Measurements from ENCODE around the gene RTP3. TPM values are rescaled to one million over a fixed set of nuclear protein-coding genes. Genes with fewer than 3 reads are reported as not detected.

RTP3 gene
- total and polyA plus RNA-seq, 2 experiments from 2014 or later = not detected

GRCh38 chr3:46466871-46467403 is 30.8 kb upstream of the RTP3 start:
- TF ChIP-seq EZH2 (IDR thresholded peaks at IDR 0.05; ENCODE audit: insufficient read depth, poor library complexity, severe bottlenecking) (no peak), EZH2phosphoT487 (IDR thresholded peaks at IDR 0.05; ENCODE audit: insufficient read depth, low read depth) (no peak)
- in situ Hi-C loops (cut with MboI) = no loop called here
- Histone ChIP-seq H3F3A (ENCODE audit: insufficient read depth) (no peaks in the 10 kb centered on the region), H2AFZ (no peak overlapping the region), H3K36me3 (ENCODE audit: low read depth) (no peaks in the 10 kb centered on the region), H3K9me2 (ENCODE audit: insufficient read depth) (no peaks in the 10 kb centered on the region), H3K4me3 (no peak overlapping the region), H3K79me2 (ENCODE audit: insufficient read depth) (no peaks in the 10 kb centered on the region), H3K4me2 (ENCODE audit: unreplicated experiment) (no peak overlapping the region), H3K4me1 (ENCODE audit: insufficient read depth) (no peaks in the 10 kb centered on the region), H3K9ac (no peak overlapping the region), H3K27me3 (replicated peaks; ENCODE audit: insufficient read depth) (peaks cover 50% of the 10 kb centered on the region), H3K9me3 (ENCODE audit: low read depth) (no peaks in the 10 kb centered on the region), H4K20me1 (ENCODE audit: insufficient read depth) (no peaks in the 10 kb centered on the region), H3K27ac (no peak overlapping the region)
- 14 to 21% methylated on average over 1 of the region's 1 CpG for WGBS, 2 experiments (ENCODE audit: low coverage in 1 of 2, low lambda C conversion rate in 2 of 2, missing lambda C conversion rate in 2 of 2)
- no peak for DNase-seq

GRCh38 chr3:46467562-46467961 is 30.2 kb upstream of the RTP3 start:
- TF ChIP-seq EZH2phosphoT487 (IDR thresholded peaks at IDR 0.05; ENCODE audit: insufficient read depth, low read depth) = no peak
- TF ChIP-seq EZH2 (IDR thresholded peaks at IDR 0.05; ENCODE audit: insufficient read depth, poor library complexity, severe bottlenecking) = no peak
- Histone ChIP-seq H3K9me2 (ENCODE audit: insufficient read depth) (no peaks in the 10 kb centered on the region), H3K36me3 (ENCODE audit: low read depth) (no peaks in the 10 kb centered on the region), H3K27me3 (replicated peaks; ENCODE audit: insufficient read depth) (peaks cover 46% of the 10 kb centered on the region), H3K4me1 (ENCODE audit: insufficient read depth) (no peaks in the 10 kb centered on the region), H3K4me3 (no peak overlapping the region), H3K9ac (no peak overlapping the region), H3K9me3 (ENCODE audit: low read depth) (no peaks in the 10 kb centered on the region), H4K20me1 (ENCODE audit: insufficient read depth) (no peaks in the 10 kb centered on the region), H3F3A (ENCODE audit: insufficient read depth) (no peaks in the 10 kb centered on the region), H3K27ac (no peak overlapping the region), H3K4me2 (ENCODE audit: unreplicated experiment) (no peak overlapping the region), H2AFZ (no peak overlapping the region), H3K79me2 (ENCODE audit: insufficient read depth) (no peaks in the 10 kb centered on the region)
- DNase-seq = no peak
- WGBS, 2 experiments (ENCODE audit: low coverage in 1 of 2, low lambda C conversion rate in 2 of 2, missing lambda C conversion rate in 2 of 2) = 59 to 60% methylated on average over 4 of the region's 4 CpGs
- in situ Hi-C loops (cut with MboI) = no loop called here

- Histone ChIP-seq H3K4me3 (no peak overlapping the region), H3K27ac (no peak overlapping the region), H3K4me1 (ENCODE audit: insufficient read depth) (no peaks in the 10 kb centered on the region), H4K20me1 (ENCODE audit: insufficient read depth) (no peaks in the 10 kb centered on the region), H3K4me2 (ENCODE audit: unreplicated experiment) (no peak overlapping the region), H2AFZ (no peak overlapping the region), H3F3A (ENCODE audit: insufficient read depth) (no peaks in the 10 kb centered on the region), H3K9me3 (ENCODE audit: low read depth) (no peaks in the 10 kb centered on the region), H3K9ac (no peak overlapping the region), H3K27me3 (replicated peaks; ENCODE audit: insufficient read depth) (peaks cover 33% of the 10 kb centered on the region), H3K9me2 (ENCODE audit: insufficient read depth) (no peaks in the 10 kb centered on the region), H3K36me3 (ENCODE audit: low read depth) (no peaks in the 10 kb centered on the region), H3K79me2 (ENCODE audit: insufficient read depth) (no peaks in the 10 kb centered on the region)
- in situ Hi-C loops (cut with MboI) = no loop called here
- no peak for TF ChIP-seq EZH2 (IDR thresholded peaks at IDR 0.05; ENCODE audit: insufficient read depth, poor library complexity, severe bottlenecking)
- no peak for TF ChIP-seq EZH2phosphoT487 (IDR thresholded peaks at IDR 0.05; ENCODE audit: insufficient read depth, low read depth)
- WGBS, 2 experiments (ENCODE audit: low coverage in 1 of 2, low lambda C conversion rate in 2 of 2, missing lambda C conversion rate in 2 of 2) = 60 to 70% methylated on average over 6 of the region's 6 CpGs
- DNase-seq = no peak
Observed at GRCh38 chr3:46468753-46469600, 28.8 kb upstream of the RTP3 start.

GRCh38 chr3:46469680-46470357 is 28.0 kb upstream of the RTP3 start:
- Histone ChIP-seq H3K27ac (no peak overlapping the region), H3K4me3 (no peak overlapping the region), H4K20me1 (ENCODE audit: insufficient read depth) (no peaks in the 10 kb centered on the region), H2AFZ (no peak overlapping the region), H3K4me2 (ENCODE audit: unreplicated experiment) (no peak overlapping the region), H3K27me3 (replicated peaks; ENCODE audit: insufficient read depth) (peaks cover 33% of the 10 kb centered on the region), H3K9me3 (ENCODE audit: low read depth) (no peaks in the 10 kb centered on the region), H3K36me3 (ENCODE audit: low read depth) (no peaks in the 10 kb centered on the region), H3K9ac (no peak overlapping the region), H3K79me2 (ENCODE audit: insufficient read depth) (no peaks in the 10 kb centered on the region), H3K4me1 (ENCODE audit: insufficient read depth) (no peaks in the 10 kb centered on the region), H3F3A (ENCODE audit: insufficient read depth) (no peaks in the 10 kb centered on the region), H3K9me2 (ENCODE audit: insufficient read depth) (no peaks in the 10 kb centered on the region)
- WGBS, 2 experiments (ENCODE audit: low coverage in 1 of 2, low lambda C conversion rate in 2 of 2, missing lambda C conversion rate in 2 of 2) = 16 to 24% methylated on average over 3 of the region's 3 CpGs
- in situ Hi-C loops (cut with MboI) = no loop called here
- DNase-seq = no peak
- TF ChIP-seq EZH2phosphoT487 (IDR thresholded peaks at IDR 0.05; ENCODE audit: insufficient read depth, low read depth) (no peak), EZH2 (IDR thresholded peaks at IDR 0.05; ENCODE audit: insufficient read depth, poor library complexity, severe bottlenecking) (no peak)

Measured in GM23248 (cell line).